ENCODE measurements around the gene MMP27.

GRCh38 chr11:102654761-102655160, 50.8 kb downstream of the MMP27 start:
- TF ChIP-seq CTCF (IDR thresholded peaks at IDR 0.05) (no peak), POLR2A (IDR thresholded peaks at IDR 0.05) (no peak)
